ENCODE measurements around the gene TPTE. TPM values are rescaled to one million over a fixed set of nuclear protein-coding genes. Genes with fewer than 3 reads are reported as not detected.
"Not testable (repeated sequence)": the region's sequence is repeated elsewhere in the genome, so short reads cannot be mapped to it uniquely, and the experiment has no call there.

TPTE gene
- total RNA-seq, 2 donors from 2014 or later = not detected

GRCh38 chr21:10539956-10540355 is 18.6 kb downstream of the TPTE start:
- Histone ChIP-seq H3K9me3 (peaks cover 5% of the 10 kb centered on the region), H3K27me3 (no peaks in the 10 kb centered on the region), H3K4me3 (no peak overlapping the region), H3K4me1 (no peaks in the 10 kb centered on the region), H3K27ac (no peak overlapping the region), H3K36me3 (no peaks in the 10 kb centered on the region), H3K9ac (ENCODE audit: low read depth in 2 of 2, low read length in 2 of 2) (no peak overlapping the region)
- TF ChIP-seq, protein P1, sequence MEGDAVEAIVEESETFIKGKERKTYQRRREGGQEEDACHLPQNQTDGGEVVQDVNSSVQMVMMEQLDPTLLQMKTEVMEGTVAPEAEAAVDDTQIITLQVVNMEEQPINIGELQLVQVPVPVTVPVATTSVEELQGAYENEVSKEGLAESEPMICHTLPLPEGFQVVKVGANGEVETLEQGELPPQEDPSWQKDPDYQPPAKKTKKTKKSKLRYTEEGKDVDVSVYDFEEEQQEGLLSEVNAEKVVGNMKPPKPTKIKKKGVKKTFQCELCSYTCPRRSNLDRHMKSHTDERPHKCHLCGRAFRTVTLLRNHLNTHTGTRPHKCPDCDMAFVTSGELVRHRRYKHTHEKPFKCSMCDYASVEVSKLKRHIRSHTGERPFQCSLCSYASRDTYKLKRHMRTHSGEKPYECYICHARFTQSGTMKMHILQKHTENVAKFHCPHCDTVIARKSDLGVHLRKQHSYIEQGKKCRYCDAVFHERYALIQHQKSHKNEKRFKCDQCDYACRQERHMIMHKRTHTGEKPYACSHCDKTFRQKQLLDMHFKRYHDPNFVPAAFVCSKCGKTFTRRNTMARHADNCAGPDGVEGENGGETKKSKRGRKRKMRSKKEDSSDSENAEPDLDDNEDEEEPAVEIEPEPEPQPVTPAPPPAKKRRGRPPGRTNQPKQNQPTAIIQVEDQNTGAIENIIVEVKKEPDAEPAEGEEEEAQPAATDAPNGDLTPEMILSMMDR (IDR thresholded peaks at IDR 0.05) = no peak
- DNase-seq = no peak
- intact Hi-C loops (cut with DNase I) = no loop called here

DNA sequence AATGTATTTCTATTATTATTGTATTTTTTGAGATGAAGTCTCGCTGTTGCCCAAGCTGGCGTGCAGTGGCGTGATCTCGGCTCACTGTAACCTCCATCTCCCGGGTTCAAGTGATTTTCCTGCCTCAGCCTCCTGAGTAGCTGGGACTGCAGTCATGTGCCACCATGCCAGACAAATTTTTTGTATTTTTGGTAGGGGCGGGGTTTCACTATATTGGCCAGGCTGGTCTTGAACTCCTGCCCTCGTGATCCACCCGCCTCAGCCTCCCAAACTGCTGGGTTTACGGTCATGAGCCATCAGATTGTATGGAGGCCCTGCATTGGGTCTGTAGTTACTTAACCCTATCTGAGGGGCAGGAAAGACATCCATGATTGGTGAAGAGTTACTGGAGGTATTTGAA is 23.0 kb downstream of the TPTE start:
- H3K4me1 ChIP-seq; DNase-seq; H3K27ac ChIP-seq; H3K4me3 ChIP-seq; H3K27me3 ChIP-seq; H3K9ac ChIP-seq (ENCODE audit: low read depth in 2 of 2, low read length in 2 of 2); intact Hi-C loops (cut with DNase I); H3K36me3 ChIP-seq: not testable (repeated sequence)
- peaks cover 12% of the 10 kb centered on the region for H3K9me3 ChIP-seq

DNA sequence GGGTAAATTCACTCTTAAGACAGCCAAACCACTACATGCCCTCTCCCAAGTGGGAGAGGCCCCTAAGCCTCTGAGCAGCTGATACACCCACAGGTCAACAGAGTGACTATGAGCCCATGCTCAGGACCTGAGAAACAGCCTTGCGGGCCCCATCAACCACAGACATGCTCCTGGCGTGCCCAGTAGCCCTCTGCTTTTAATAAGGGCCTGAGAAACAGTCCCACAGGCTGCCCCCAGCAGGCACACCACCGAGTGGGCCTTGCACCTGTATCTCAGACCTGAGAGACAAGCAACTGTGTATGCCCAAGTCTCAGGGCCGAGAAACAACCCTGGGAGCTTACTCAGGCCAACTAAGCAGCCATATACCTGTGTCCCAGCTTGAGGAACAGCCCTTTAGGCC is 26.5 kb downstream of the TPTE start:
- H3K36me3 ChIP-seq; H3K4me1 ChIP-seq; H3K4me3 ChIP-seq; DNase-seq; intact Hi-C loops (cut with DNase I); H3K9ac ChIP-seq (ENCODE audit: low read depth in 2 of 2, low read length in 2 of 2); H3K27ac ChIP-seq; H3K27me3 ChIP-seq: not testable (repeated sequence)
- peaks cover 13% of the 10 kb centered on the region for H3K9me3 ChIP-seq

- peaks cover 13% of the 10 kb centered on the region for H3K9me3 ChIP-seq
- H3K4me3 ChIP-seq; H3K27me3 ChIP-seq; DNase-seq; intact Hi-C loops (cut with DNase I); H3K4me1 ChIP-seq; H3K27ac ChIP-seq; H3K9ac ChIP-seq (ENCODE audit: low read depth in 2 of 2, low read length in 2 of 2); H3K36me3 ChIP-seq: not testable (repeated sequence)
These were observed 27.1 kb downstream of the TPTE start for GRCh38 chr21:10548331-10548954.

- H3K27me3 ChIP-seq; H3K9ac ChIP-seq (ENCODE audit: low read depth in 2 of 2, low read length in 2 of 2); DNase-seq; intact Hi-C loops (cut with DNase I); H3K27ac ChIP-seq; H3K36me3 ChIP-seq; H3K4me3 ChIP-seq; H3K4me1 ChIP-seq: not testable (repeated sequence)
- peaks cover 16% of the 10 kb centered on the region for H3K9me3 ChIP-seq
These were observed 49.4 kb downstream of the TPTE start for GRCh38 chr21:10570803-10571202.

GRCh38 chr21:10574531-10575310 is 53.3 kb downstream of the TPTE start:
- DNase-seq; H3K27me3 ChIP-seq; H3K4me3 ChIP-seq; H3K36me3 ChIP-seq; H3K4me1 ChIP-seq; intact Hi-C loops (cut with DNase I); H3K9ac ChIP-seq (ENCODE audit: low read depth in 2 of 2, low read length in 2 of 2); H3K27ac ChIP-seq: not testable (repeated sequence)
- H3K9me3 ChIP-seq = peaks cover 13% of the 10 kb centered on the region

DNA sequence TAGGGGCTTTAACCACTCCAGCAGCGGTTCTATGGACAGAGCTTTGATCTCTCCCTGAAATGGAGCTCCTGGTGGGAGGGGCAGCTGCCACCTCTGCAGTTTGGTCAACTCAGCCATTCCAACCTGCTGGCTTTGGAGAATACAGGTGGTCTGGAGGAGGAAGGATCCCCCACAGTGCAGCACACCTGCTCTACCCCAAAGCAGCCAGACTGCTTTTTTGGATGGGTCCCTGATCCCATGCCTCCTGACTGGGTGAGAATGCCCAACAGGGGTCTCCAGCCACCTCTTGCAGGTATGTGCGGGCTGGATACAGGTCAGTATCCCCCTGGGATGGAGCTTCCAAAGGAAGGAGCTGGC is 53.9 kb downstream of the TPTE start:
- intact Hi-C loops (cut with DNase I) = no loop called here
- H3K4me1 ChIP-seq = no peaks in the 10 kb centered on the region
- DNase-seq = no peak
- no peak overlapping the region for H3K9ac ChIP-seq (ENCODE audit: low read depth in 2 of 2, low read length in 2 of 2)
- no peak overlapping the region for H3K27ac ChIP-seq
- H3K9me3 ChIP-seq = peaks cover 7% of the 10 kb centered on the region
- H3K36me3 ChIP-seq = no peaks in the 10 kb centered on the region
- TF ChIP-seq, protein P1 (IDR thresholded peaks at IDR 0.05) = no peak
- H3K27me3 ChIP-seq = no peaks in the 10 kb centered on the region
- no peak overlapping the region for H3K4me3 ChIP-seq

- H3K9ac ChIP-seq (ENCODE audit: low read depth in 2 of 2, low read length in 2 of 2); H3K27ac ChIP-seq; intact Hi-C loops (cut with DNase I); H3K4me1 ChIP-seq; H3K36me3 ChIP-seq; DNase-seq; H3K9me3 ChIP-seq; H3K27me3 ChIP-seq; H3K4me3 ChIP-seq: not testable (repeated sequence)
These were observed 57.5 kb downstream of the TPTE start for GRCh38 chr21:10578910-10579309.

- DNase-seq; H3K4me3 ChIP-seq; H3K4me1 ChIP-seq; intact Hi-C loops (cut with DNase I); H3K36me3 ChIP-seq; H3K27ac ChIP-seq; H3K9ac ChIP-seq (ENCODE audit: low read depth in 2 of 2, low read length in 2 of 2); H3K27me3 ChIP-seq: not testable (repeated sequence)
- peaks cover 10% of the 10 kb centered on the region for H3K9me3 ChIP-seq
These were observed 67.7 kb downstream of the TPTE start for GRCh38 chr21:10589115-10589514.

- H3K9me3 ChIP-seq; H3K36me3 ChIP-seq; H3K4me1 ChIP-seq; H3K27ac ChIP-seq; H3K4me3 ChIP-seq; DNase-seq; H3K9ac ChIP-seq (ENCODE audit: low read depth in 2 of 2, low read length in 2 of 2); H3K27me3 ChIP-seq; intact Hi-C loops (cut with DNase I): not testable (repeated sequence)
These were observed 85.7 kb downstream of the TPTE start for GRCh38 chr21:10607074-10607473.

GRCh38 chr21:10614285-10614684 is 92.9 kb downstream of the TPTE start:
- DNase-seq; H3K36me3 ChIP-seq; H3K9ac ChIP-seq (ENCODE audit: low read depth in 2 of 2, low read length in 2 of 2); H3K27me3 ChIP-seq; H3K4me3 ChIP-seq; intact Hi-C loops (cut with DNase I); H3K27ac ChIP-seq; H3K9me3 ChIP-seq; H3K4me1 ChIP-seq: not testable (repeated sequence)

GRCh38 chr21:10616061-10616460 is 94.7 kb downstream of the TPTE start:
- H3K27ac ChIP-seq; H3K27me3 ChIP-seq; H3K4me3 ChIP-seq; H3K4me1 ChIP-seq; H3K9me3 ChIP-seq; H3K9ac ChIP-seq (ENCODE audit: low read depth in 2 of 2, low read length in 2 of 2); H3K36me3 ChIP-seq; intact Hi-C loops (cut with DNase I); DNase-seq: not testable (repeated sequence)

Data from colonic mucosa (tissue), 4 donors.